Neural crest cell (in vitro differentiated cells): ENCODE data around the gene PRRC2C. TPM values are rescaled to one million over a fixed set of nuclear protein-coding genes. Genes with fewer than 3 reads are reported as not detected.
"Not testable (repeated sequence)": the region's sequence is repeated elsewhere in the genome, so short reads cannot be mapped to it uniquely, and the experiment has no call there.

Experiments used
- DNase-seq: peaks from one replicate; pipeline ENCODE4 v3.0.0; 2021; ENCODE audit warnings: low read depth, mixed read lengths, low spot score
- H3K27ac Mint-ChIP-seq: one replicate; pipeline ENCODE4 v1.8.0; 2021; ENCODE audit warnings: mild to moderate bottlenecking, mixed read lengths; ENCODE audit not compliant: unreplicated experiment
- H3K27me3 Mint-ChIP-seq: 2 replicates; pipeline ENCODE4 v1.8.0; 2021; ENCODE audit warnings: low read depth, mild to moderate bottlenecking, mixed read lengths
- H3K36me3 Mint-ChIP-seq: 2 replicates; pipeline ENCODE4 v1.8.0; 2021; ENCODE audit warnings: low read depth, mild to moderate bottlenecking, mixed read lengths
- H3K4me1 Mint-ChIP-seq: 2 replicates; pipeline ENCODE4 v1.8.0; 2021; ENCODE audit warnings: mixed read lengths
- H3K4me3 Mint-ChIP-seq: one replicate; pipeline ENCODE4 v1.8.0; 2021; ENCODE audit warnings: mild to moderate bottlenecking, mixed read lengths
- H3K9me3 Mint-ChIP-seq: 2 replicates; pipeline ENCODE4 v1.8.0; 2021; ENCODE audit warnings: mixed read lengths
- CTCF ChIP-seq: fragments of 200-600 bp; sonication (generic); conservative IDR thresholded peaks from 2 replicates; pipeline ENCODE4 v1.5.0; 2021; ENCODE audit warnings: antibody characterized with exemption, mild to moderate bottlenecking
- total RNA-seq: library from RNA; stranded (reverse); gene quantifications from 2 replicates; pipeline ENCODE4 v1.2.1, GENCODE V29; 2021

Gene PRRC2C
- total RNA-seq, 1 donor from 2014 or later, result 218 TPM

GRCh38 chr1:171595324-171595723, 110.0 kb downstream of the PRRC2C start:
- Mint-ChIP-seq H3K36me3 (peaks cover 32% of the 10 kb centered on the region), H3K27ac (no peak overlapping the region), H3K9me3 (peaks cover 3% of the 10 kb centered on the region), H3K4me3 (no peak overlapping the region), H3K4me1 (no peaks in the 10 kb centered on the region), H3K27me3 (no peaks in the 10 kb centered on the region)
- TF ChIP-seq CTCF, result no peak
- DNase-seq, result no peak

GRCh38 chr1:171596119-171596518, 110.8 kb downstream of the PRRC2C start:
- Mint-ChIP-seq H3K4me1 (no peaks in the 10 kb centered on the region), H3K9me3 (peaks cover 3% of the 10 kb centered on the region), H3K4me3 (no peak overlapping the region), H3K27me3 (no peaks in the 10 kb centered on the region), H3K36me3 (peaks cover 32% of the 10 kb centered on the region), H3K27ac (no peak overlapping the region)
- DNase-seq, result no peak
- no peak for TF ChIP-seq CTCF

- DNase-seq, result no peak
- H3K4me3 Mint-ChIP-seq, result no peak overlapping the region
- no peak overlapping the region for H3K27ac Mint-ChIP-seq
- H3K9me3 Mint-ChIP-seq, result peaks cover 3% of the 10 kb centered on the region
- peaks cover 27% of the 10 kb centered on the region for H3K36me3 Mint-ChIP-seq
- H3K27me3 Mint-ChIP-seq, result no peaks in the 10 kb centered on the region
- H3K4me1 Mint-ChIP-seq, result no peaks in the 10 kb centered on the region
- TF ChIP-seq CTCF, result no peak
Measured at GRCh38 chr1:171596705-171597104, 111.4 kb downstream of the PRRC2C start.

- no peak overlapping the region for H3K4me3 Mint-ChIP-seq
- no peaks in the 10 kb centered on the region for H3K4me1 Mint-ChIP-seq
- DNase-seq, result no peak
- TF ChIP-seq CTCF, result no peak
- H3K27ac Mint-ChIP-seq, result no peak overlapping the region
- peaks cover 3% of the 10 kb centered on the region for H3K9me3 Mint-ChIP-seq
- peaks cover 27% of the 10 kb centered on the region for H3K36me3 Mint-ChIP-seq
- H3K27me3 Mint-ChIP-seq, result no peaks in the 10 kb centered on the region
Measured at GRCh38 chr1:171597203-171597602, 111.9 kb downstream of the PRRC2C start.

GRCh38 chr1:171600310-171600709, 115.0 kb downstream of the PRRC2C start:
- H3K36me3 Mint-ChIP-seq, result peaks cover 19% of the 10 kb centered on the region
- H3K4me1 Mint-ChIP-seq, H3K27me3 Mint-ChIP-seq, DNase-seq, H3K4me3 Mint-ChIP-seq, H3K9me3 Mint-ChIP-seq, H3K27ac Mint-ChIP-seq: not testable (repeated sequence)

- no peak for DNase-seq
- Mint-ChIP-seq H3K4me3 (no peak overlapping the region), H3K9me3 (peaks cover 3% of the 10 kb centered on the region), H3K27ac (no peak overlapping the region), H3K4me1 (no peaks in the 10 kb centered on the region), H3K27me3 (no peaks in the 10 kb centered on the region), H3K36me3 (peaks cover 18% of the 10 kb centered on the region)
- TF ChIP-seq CTCF, result no peak
Measured at GRCh38 chr1:171600862-171601261, 115.5 kb downstream of the PRRC2C start.

GRCh38 chr1:171603042-171603441, 117.7 kb downstream of the PRRC2C start:
- H3K36me3 Mint-ChIP-seq, H3K9me3 Mint-ChIP-seq, H3K27me3 Mint-ChIP-seq, H3K27ac Mint-ChIP-seq, H3K4me3 Mint-ChIP-seq, DNase-seq, H3K4me1 Mint-ChIP-seq: not testable (repeated sequence)
